ENCODE measurements around the gene LIPF.

LIPF gene

GRCh38 chr10:88651101-88651551, 13.1 kb upstream of the LIPF start:
- TF ChIP-seq NFIC (IDR thresholded peaks at IDR 0.05) (no peak; the same call in 1 of the 2 replicates), RAD21 (IDR thresholded peaks at IDR 0.05; ENCODE audit: low read depth) (no peak), REST (IDR thresholded peaks at IDR 0.05; ENCODE audit: low read depth) (no peak), FOXM1 (IDR thresholded peaks at IDR 0.05; ENCODE audit: borderline replicate concordance, low read depth) (no peak), TAF1 (IDR thresholded peaks at IDR 0.05; ENCODE audit: low read depth) (no peak), ZBTB7A (IDR thresholded peaks at IDR 0.05; ENCODE audit: low read depth) (no peak), EP300 (IDR thresholded peaks at IDR 0.05; ENCODE audit: borderline replicate concordance) (no peak), USF1 (IDR thresholded peaks at IDR 0.05) (no peak), TEAD4 (IDR thresholded peaks at IDR 0.05) (no peak), TCF12 (IDR thresholded peaks at IDR 0.05; ENCODE audit: low read depth) (no peak), CREB1 (IDR thresholded peaks at IDR 0.05; ENCODE audit: low read depth) (no peak), CEBPB (IDR thresholded peaks at IDR 0.05) (no peak), YY1 (IDR thresholded peaks at IDR 0.05; ENCODE audit: low read depth) (no peak), MAX (IDR thresholded peaks at IDR 0.05) (no peak), EGR1 (IDR thresholded peaks at IDR 0.05) (no peak)

- TF ChIP-seq NFIC (IDR thresholded peaks at IDR 0.05) (no peak), YY1 (IDR thresholded peaks at IDR 0.05; ENCODE audit: low read depth) (no peak), TEAD4 (IDR thresholded peaks at IDR 0.05) (no peak), FOXM1 (IDR thresholded peaks at IDR 0.05; ENCODE audit: borderline replicate concordance, low read depth) (no peak), MAX (IDR thresholded peaks at IDR 0.05) (no peak), TAF1 (IDR thresholded peaks at IDR 0.05; ENCODE audit: low read depth) (no peak), USF1 (IDR thresholded peaks at IDR 0.05) (no peak), CREB1 (IDR thresholded peaks at IDR 0.05; ENCODE audit: low read depth) (no peak), EGR1 (IDR thresholded peaks at IDR 0.05) (no peak), CEBPB (IDR thresholded peaks at IDR 0.05) (no peak)
Measured at GRCh38 chr10:88652616-88653015, 11.6 kb upstream of the LIPF start.

GRCh38 chr10:88657901-88658300, 6.3 kb upstream of the LIPF start:
- TF ChIP-seq EP300 (IDR thresholded peaks at IDR 0.05; ENCODE audit: borderline replicate concordance): no peak
- TF ChIP-seq EGR1 (IDR thresholded peaks at IDR 0.05): no peak
- TF ChIP-seq MAX (IDR thresholded peaks at IDR 0.05): no peak
- TF ChIP-seq FOXM1 (IDR thresholded peaks at IDR 0.05; ENCODE audit: borderline replicate concordance, low read depth): no peak
- no peak for TF ChIP-seq TAF1 (IDR thresholded peaks at IDR 0.05; ENCODE audit: low read depth)
- TF ChIP-seq RAD21 (IDR thresholded peaks at IDR 0.05; ENCODE audit: low read depth): no peak
- TF ChIP-seq CREB1 (IDR thresholded peaks at IDR 0.05; ENCODE audit: low read depth): no peak
- TF ChIP-seq REST (IDR thresholded peaks at IDR 0.05; ENCODE audit: low read depth): no peak
- TF ChIP-seq YY1 (IDR thresholded peaks at IDR 0.05; ENCODE audit: low read depth): no peak
- TF ChIP-seq CEBPB (IDR thresholded peaks at IDR 0.05): no peak
- no peak for TF ChIP-seq USF1 (IDR thresholded peaks at IDR 0.05)
- no peak for TF ChIP-seq NFIC (IDR thresholded peaks at IDR 0.05)
- no peak for TF ChIP-seq TEAD4 (IDR thresholded peaks at IDR 0.05)
- no peak for TF ChIP-seq ZBTB7A (IDR thresholded peaks at IDR 0.05; ENCODE audit: low read depth)

- TF ChIP-seq TCF12 (IDR thresholded peaks at IDR 0.05; ENCODE audit: low read depth) (no peak), FOXM1 (IDR thresholded peaks at IDR 0.05; ENCODE audit: borderline replicate concordance, low read depth) (no peak), MAX (IDR thresholded peaks at IDR 0.05) (no peak), REST (IDR thresholded peaks at IDR 0.05; ENCODE audit: low read depth) (no peak), CREB1 (IDR thresholded peaks at IDR 0.05; ENCODE audit: low read depth) (no peak), TAF1 (IDR thresholded peaks at IDR 0.05; ENCODE audit: low read depth) (no peak), EP300 (IDR thresholded peaks at IDR 0.05; ENCODE audit: borderline replicate concordance) (no peak), EGR1 (IDR thresholded peaks at IDR 0.05) (no peak), NFIC (IDR thresholded peaks at IDR 0.05) (no peak), CEBPB (IDR thresholded peaks at IDR 0.05) (no peak), RAD21 (IDR thresholded peaks at IDR 0.05; ENCODE audit: low read depth) (no peak), USF1 (IDR thresholded peaks at IDR 0.05) (no peak)
Measured at GRCh38 chr10:88659725-88660597, 4.3 kb upstream of the LIPF start.

Data from Ishikawa (cell line).